Colonic mucosa (tissue), 4 donors: ENCODE data around the gene ANTXR1. TPM values are rescaled to one million over a fixed set of nuclear protein-coding genes. Genes with fewer than 3 reads are reported as not detected.

Experiments
- DNase-seq: peaks from one replicate; pipeline ENCODE4 v3.0.0-alpha.2; 2020
- H3K27ac ChIP-seq: fragments of 200-600 bp; one replicate; pipeline ENCODE4 v1.8.0; 2021
- H3K27me3 ChIP-seq: fragments of 200-600 bp; one replicate; pipeline ENCODE4 v1.8.0; 2021
- H3K36me3 ChIP-seq: fragments of 200-600 bp; one replicate; pipeline ENCODE4 v1.8.0; 2021
- H3K4me1 ChIP-seq: fragments of 200-600 bp; one replicate; pipeline ENCODE4 v1.8.0; 2021; ENCODE audit warnings: mild to moderate bottlenecking
- H3K4me3 ChIP-seq: fragments of 200-600 bp; one replicate; pipeline ENCODE4 v1.8.0; 2021
- H3K9ac ChIP-seq, 2 donors: one replicate each; pipeline ENCODE4 v1.7.0; 2013; ENCODE audit warnings: control low read depth in 2 of 2, low read depth in 2 of 2, low read length in 2 of 2
- H3K9me3 ChIP-seq: fragments of 200-600 bp; one replicate; pipeline ENCODE4 v1.8.0; 2021
- CTCF ChIP-seq: fragments of 200-600 bp; IDR thresholded peaks from one replicate; pipeline ENCODE4 v1.8.0; 2022; ENCODE audit warnings: antibody characterized with exemption, mild to moderate bottlenecking
- intact Hi-C: fragments of 100-400 bp; cut with DNase I; formaldehyde crosslinking; loops from one replicate; pipeline ENCODE4 v1.14.1; 2022
- total RNA-seq, 2 donors: library from RNA; stranded (reverse); fragmentation: NEBNext Ultra II Directional in 1 of 2; extraction: Animal tissue kit (Norgen Biotek cat#: 25700) in 1 of 2; gene quantifications; one replicate each; pipeline ENCODE4 v1.2.1, GENCODE V29; 2021
- donor health status: healthy.
- donor health status: DM: no; HTN: no; CAD: no.
- donor health status: DM: no; HTN: no; CAD: no.

The ANTXR1 gene
- total RNA-seq, 2 donors from 2014 or later = 8.1 to 17.0 TPM

DNA sequence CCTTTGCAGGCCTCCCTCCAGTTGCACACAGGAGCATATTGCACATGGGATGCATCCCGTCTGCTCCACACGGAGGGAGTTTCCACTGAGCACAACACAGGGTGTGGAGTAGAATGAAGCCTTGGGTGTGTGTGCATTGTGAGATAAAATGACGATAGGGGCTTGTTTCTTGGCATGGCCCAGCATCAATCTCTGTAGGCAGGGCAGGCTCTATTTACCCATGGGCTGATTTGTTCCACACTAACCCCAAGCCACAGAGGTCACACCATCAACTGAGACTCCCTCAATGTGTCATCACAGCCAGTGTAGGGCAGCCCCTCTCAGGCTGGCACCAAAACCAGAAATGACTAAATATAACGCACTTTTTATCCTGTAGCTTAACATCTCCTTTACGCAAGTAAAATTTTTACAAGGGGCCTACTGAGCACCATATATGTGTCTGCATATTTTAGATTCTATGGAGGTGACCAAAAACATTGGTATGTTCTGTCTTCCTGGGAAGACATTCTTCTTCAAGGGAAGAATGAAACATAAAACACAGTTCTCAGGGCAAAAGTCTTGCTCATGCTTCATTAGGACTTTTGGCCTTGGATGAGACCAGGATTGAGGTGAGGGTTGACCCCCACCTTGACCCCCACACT, 41.3 kb upstream of the ANTXR1 start:
- Histone ChIP-seq H3K4me1 (no peaks in the 10 kb centered on the region), H3K27ac (no peak overlapping the region), H3K27me3 (no peaks in the 10 kb centered on the region), H3K36me3 (no peaks in the 10 kb centered on the region), H3K9ac (no peak overlapping the region), H3K4me3 (no peak overlapping the region), H3K9me3 (no peaks in the 10 kb centered on the region)
- DNase-seq = no peak
- TF ChIP-seq CTCF = no peak
- intact Hi-C loops = no loop called here

DNA sequence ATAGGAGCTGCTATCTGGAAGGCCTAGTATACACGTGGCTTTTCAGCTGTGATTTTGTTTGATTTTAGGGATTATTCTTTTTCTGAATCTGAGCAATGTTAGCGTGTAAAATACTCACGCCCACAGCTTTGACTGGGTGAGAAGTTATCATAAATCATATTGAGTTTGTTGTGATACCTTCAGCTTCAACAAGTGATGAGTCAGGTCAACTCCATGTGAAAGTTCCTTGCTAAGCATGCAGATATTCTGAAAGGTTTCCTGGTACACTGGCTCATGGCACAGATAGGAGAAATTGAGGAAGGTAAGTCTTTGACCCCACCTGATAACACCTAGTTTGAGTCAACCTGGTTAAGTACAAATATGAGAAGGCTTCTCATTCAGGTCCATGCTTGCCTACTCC, 38.7 kb upstream of the ANTXR1 start, which contains the start of gene GKN1:
Gene GKN1, plus strand, starts transcription at position 386 of the 400 bp plus-strand sequence. CDS start 42 bp downstream, outside the sequence.
- no peak for TF ChIP-seq CTCF
- intact Hi-C loops = no loop called here
- DNase-seq = no peak
- Histone ChIP-seq H3K27ac (no peak within 1 kb of the TSS), H3K4me1 (no peaks in the 10 kb centered on the region), H3K36me3 (no peaks in the 10 kb centered on the region), H3K9ac (no peak within 1 kb of the TSS), H3K4me3 (no peak within 1 kb of the TSS), H3K9me3 (no peaks in the 10 kb centered on the region), H3K27me3 (no peaks in the 10 kb centered on the region)

DNA sequence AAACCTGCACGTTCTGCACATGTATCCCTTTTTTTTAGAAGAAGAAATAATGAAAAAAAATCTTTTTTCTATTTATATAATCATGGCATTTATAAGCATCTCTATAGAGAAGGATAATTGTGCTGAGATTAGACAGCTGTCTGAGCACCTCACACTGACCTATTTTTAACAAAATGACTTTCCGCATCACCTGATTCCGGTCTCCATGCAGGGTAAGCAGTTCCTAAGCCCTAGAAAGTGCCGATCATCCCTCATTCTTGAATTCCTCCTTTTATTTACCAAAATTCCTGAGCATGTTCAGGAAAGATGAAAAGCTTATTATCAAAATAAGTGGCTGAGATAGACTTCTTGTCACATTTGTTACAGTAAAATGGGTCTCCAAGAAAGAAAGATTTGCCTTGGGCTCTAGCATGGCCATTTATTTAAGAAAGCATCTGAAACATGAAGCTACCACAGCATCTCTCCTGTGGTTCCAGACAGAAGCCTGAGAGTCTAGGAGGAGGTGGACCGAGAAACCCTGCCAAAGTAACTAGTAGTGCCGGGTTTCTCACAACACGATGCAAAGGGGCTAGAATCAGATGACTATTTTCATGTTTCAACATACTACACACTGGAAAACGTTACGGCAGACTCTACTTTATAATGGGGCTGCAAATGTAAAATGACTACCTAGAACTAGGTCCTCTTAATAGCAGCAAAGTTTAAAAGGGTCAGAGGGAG, 37.9 kb upstream of the ANTXR1 start:
- Histone ChIP-seq H3K4me3 (no peak overlapping the region), H3K27ac (no peak overlapping the region), H3K4me1 (no peaks in the 10 kb centered on the region), H3K9ac (no peak overlapping the region), H3K27me3 (no peaks in the 10 kb centered on the region), H3K36me3 (no peaks in the 10 kb centered on the region), H3K9me3 (no peaks in the 10 kb centered on the region)
- no peak for DNase-seq
- intact Hi-C loops = no loop called here
- no peak for TF ChIP-seq CTCF

DNA sequence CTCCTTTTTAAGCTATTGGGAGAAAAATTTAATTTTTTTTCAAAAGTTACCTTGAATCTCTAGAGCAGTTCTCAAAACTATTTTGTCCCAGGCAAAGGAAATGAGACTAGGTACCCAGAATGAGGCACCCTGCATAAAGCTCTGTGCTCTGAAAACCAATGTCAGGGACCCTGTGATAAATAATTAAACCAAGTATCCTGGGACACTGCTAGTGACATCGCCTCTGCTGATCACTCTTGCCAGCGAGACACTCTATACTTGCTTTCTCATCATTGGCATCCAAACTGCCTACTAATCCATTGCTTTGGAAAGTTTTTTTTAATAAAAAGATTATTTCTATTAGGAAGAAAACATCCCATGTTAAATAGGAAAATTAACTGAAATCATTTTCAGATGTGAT, 37.1 kb upstream of the ANTXR1 start:
- Histone ChIP-seq H3K9me3 (no peaks in the 10 kb centered on the region), H3K27ac (no peak overlapping the region), H3K4me3 (no peak overlapping the region), H3K27me3 (no peaks in the 10 kb centered on the region), H3K4me1 (no peaks in the 10 kb centered on the region), H3K9ac (no peak overlapping the region), H3K36me3 (no peaks in the 10 kb centered on the region)
- intact Hi-C loops = no loop called here
- no peak for DNase-seq
- no peak for TF ChIP-seq CTCF

DNA sequence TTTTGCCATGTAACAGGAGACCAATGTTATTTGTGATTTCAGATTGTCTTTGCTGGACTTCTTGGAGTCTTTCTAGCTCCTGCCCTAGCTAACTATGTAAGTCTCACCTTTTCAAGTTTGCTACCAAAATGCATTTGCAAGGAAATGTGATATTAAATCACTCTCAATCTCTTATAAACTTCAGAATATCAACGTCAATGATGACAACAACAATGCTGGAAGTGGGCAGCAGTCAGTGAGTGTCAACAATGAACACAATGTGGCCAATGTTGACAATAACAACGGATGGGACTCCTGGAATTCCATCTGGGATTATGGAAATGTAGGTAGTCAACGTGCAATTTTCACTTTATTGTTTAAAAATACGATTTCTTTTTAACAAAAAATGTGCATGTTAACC, 35.5 kb upstream of the ANTXR1 start:
- H3K9me3 ChIP-seq = no peaks in the 10 kb centered on the region
- no peak for DNase-seq
- H3K9ac ChIP-seq = no peak overlapping the region
- TF ChIP-seq CTCF = no peak
- H3K27me3 ChIP-seq = no peaks in the 10 kb centered on the region
- no peaks in the 10 kb centered on the region for H3K36me3 ChIP-seq
- intact Hi-C loops = no loop called here
- H3K4me1 ChIP-seq = no peaks in the 10 kb centered on the region
- H3K4me3 ChIP-seq = no peak overlapping the region
- no peak overlapping the region for H3K27ac ChIP-seq
